CD4-positive, alpha-beta T cell treated with Interleukin-6 at 100 ng/mL for 8 hours (primary cell): Measurements from ENCODE around the gene ANXA9.

Experiments used
- DNase-seq: peaks from one replicate; pipeline ENCODE4 v3.0.0-alpha.2; 2020; ENCODE audit warnings: mixed read lengths, low spot score

Gene ANXA9

DNA sequence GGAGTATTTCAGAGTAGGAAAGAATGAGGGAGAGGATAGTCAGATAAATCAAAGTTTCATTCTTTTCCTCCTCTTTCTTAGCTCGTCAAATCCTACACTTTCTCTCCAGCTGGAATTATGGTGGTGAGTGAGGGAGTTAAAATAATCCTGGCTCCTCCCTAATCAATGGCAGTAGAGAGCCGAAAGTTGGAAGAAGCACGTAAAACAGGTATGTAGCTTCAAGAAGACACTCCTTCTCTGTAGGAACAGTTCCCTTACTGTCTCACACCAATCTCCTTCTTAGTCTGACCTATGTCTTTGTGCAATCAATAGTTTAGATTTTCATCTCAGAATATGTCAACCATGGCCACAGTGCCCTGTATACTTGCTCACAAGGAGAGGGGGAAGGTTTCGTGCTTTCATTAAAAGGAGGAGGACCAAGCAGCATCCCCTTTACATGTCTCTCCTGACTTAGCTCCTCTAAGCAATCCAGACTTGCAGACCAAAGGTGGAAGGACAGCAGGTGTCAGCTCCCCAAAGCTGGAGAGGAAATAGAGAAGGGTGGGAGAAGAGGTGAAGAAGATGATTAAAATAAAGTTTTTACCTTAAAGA is 23.7 kb downstream of the ANXA9 start:
- DNase-seq = no peak

DNA sequence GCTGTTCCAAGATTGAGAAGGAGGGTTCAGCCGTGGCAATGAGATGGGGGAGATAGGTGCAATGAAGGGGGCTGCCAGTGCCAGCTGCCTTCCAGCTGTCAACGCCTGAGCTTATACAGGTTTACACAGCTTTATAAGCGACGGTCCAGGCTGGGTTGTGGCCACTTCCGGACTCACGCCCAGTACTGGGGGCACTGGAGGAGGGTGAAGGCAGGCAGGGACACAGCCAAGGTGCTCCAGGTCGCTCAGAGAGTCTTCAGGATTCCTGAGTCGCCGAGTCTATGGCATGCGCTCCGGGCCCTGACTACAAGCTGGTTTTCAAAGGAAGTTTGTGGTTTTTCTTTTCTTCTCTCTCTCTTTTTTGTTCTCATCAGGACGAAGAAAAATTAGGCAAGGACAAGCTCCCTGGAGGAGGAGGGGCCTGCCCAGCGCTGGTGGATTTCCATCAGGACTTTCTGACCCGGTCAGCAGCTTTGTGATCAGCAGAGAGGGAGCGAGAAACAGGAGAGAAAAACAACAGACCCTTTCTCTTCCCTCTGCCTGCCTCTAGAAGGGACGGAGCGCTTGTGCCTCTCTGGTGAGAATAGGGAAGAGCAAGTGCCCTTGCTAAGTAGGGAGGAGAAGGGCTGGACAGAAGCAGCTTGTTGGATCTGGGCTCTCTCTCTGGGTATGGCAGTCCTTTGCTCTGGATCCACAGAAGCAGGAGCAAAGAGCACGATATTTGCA is 24.4 kb downstream of the ANXA9 start, which contains the start of gene MINDY1:
TSS of gene MINDY1 (minus strand) at position 576 of the 726 bp plus-strand sequence. CDS start 4,285 bp downstream, outside the sequence.
- DNase-seq = peak; percentile 34

DNA sequence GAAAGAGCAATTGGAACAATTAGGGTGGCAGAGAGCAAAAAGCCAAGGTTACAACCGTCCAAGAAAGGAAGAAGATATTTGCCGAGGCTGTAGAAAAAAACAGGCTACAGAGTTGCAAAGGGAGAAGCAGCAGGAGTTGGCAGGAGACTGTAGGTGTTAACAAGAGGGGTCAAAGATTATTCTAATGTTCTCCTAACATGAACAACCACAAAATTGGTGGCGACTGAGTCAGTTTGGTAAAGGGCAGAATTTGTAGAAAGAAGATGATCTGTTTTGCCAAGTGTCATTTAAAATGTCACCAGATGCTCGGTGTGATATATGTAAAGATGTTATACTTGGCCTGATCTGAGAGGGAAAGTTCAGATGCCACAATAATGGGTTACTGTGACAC is 25.8 kb downstream of the ANXA9 start:
- no peak for DNase-seq

DNA sequence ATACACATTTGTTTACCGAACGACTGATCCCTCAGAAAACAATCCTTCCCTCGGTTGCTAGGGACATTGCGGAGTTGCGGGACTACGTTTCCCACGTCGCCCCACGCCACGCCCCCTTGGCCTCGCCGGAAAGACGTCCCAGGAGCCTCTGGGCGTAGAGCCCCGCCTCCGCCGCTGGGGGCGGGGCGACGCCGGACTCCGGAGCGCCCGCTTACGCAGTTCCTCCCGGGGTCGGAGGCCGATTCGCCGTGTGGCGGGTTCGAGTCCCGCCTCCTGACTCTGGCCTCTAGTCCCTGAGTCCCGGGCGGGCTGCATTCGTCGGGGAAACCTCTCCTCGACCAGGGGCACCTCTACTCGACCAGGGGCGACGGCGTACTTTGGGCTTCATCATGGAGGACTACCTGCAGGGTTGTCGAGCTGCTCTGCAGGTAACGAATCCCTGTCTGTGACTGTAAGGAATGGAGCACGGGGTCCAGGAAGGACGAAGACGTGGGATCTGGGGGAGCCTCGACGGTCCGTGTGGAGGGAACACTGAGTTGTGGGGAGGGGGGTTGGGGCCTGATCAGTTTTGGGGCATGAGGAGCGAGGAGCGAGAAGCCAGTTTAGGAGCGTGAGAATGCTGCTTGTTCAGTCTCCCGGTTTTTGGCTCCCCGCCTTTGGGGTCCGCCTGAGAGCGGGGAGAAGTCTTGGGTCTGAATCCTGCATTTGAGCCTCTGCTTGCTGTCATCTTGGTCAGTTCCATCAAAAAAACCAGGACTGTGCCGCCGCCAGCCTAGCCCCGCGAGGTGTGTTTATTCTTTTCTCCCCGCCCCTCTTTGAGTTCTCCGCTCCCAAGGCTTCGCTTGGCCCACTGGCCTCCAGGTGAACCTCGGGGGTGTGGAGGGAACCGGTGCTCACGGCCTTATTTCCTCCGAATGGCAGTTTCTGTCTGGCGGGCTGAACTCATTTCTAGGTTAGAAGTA is 26.4 kb downstream of the ANXA9 start, which contains the start of gene PRUNE1:
TSS of gene PRUNE1 (plus strand) at position 206 of the 962 bp plus-strand sequence. CDS start at position 390, 184 bp downstream.
- peak; percentile 94 for DNase-seq

DNA sequence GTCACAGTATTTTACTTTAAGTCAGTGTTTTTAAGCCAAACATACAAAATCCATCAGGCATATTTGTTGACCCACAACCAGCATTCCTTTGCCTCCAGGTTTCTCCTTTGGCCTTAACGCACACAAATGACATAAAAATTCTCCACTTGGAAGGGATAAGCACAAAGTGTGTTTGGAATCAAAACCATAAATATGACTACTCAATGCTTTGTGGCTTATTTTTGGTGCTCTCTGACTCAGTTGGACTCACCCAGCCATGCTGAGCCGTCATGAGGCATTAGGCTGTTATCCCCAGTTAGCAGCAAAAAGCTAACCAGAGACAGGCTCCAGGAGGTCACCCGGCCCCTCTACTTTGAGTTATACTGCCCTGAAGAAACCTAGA is 27.1 kb downstream of the ANXA9 start:
- no peak for DNase-seq

DNA sequence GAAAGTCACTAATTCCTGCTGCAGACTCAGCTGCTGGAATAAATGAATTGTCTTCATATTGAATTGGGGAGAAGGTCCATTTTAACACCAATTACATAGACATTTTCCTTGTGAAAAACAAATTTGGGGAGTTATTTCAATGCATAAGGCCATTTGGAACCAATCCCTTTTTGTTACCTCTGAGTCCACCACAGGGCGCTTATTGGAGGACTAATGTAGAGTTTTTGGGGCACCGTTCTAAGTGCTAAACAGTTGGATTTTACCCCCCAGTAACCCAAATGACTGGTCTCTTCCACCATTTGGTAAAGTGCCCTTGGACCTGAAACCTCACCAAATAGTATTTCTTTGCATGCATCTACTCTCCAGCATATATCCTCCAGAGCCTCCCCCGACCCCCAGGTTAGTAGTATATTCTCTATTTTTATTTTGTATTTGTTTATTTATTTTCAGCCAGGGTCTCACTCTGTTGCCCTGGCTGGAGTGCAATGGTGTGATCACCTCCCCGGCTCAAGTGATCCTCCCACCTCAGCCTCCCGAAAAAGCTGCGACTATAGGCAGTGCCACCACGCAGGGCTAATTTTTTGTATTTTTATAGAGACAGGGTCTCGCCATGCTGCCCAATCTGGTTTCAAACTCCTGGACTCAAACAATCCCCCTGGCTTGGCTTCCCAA is 27.7 kb downstream of the ANXA9 start:
- DNase-seq = no peak

DNA sequence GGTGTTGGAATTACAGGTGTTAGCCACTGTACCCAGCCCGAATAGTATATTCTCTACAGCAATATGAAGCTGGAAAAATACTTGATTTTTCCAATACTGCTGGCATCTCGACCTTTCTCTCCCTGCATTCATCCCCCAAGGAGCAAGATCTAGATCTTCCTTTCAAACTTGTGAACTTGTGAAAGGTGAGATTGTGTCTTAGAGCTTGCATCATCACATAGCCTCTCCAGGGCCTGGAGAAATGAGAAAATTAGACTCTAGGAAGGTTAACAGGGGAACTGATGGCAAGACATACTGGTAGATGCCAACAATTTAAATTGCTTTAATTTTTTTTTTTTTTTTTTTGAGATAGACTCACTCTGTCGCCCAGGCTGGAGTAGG is 28.2 kb downstream of the ANXA9 start:
- no peak for DNase-seq

DNA sequence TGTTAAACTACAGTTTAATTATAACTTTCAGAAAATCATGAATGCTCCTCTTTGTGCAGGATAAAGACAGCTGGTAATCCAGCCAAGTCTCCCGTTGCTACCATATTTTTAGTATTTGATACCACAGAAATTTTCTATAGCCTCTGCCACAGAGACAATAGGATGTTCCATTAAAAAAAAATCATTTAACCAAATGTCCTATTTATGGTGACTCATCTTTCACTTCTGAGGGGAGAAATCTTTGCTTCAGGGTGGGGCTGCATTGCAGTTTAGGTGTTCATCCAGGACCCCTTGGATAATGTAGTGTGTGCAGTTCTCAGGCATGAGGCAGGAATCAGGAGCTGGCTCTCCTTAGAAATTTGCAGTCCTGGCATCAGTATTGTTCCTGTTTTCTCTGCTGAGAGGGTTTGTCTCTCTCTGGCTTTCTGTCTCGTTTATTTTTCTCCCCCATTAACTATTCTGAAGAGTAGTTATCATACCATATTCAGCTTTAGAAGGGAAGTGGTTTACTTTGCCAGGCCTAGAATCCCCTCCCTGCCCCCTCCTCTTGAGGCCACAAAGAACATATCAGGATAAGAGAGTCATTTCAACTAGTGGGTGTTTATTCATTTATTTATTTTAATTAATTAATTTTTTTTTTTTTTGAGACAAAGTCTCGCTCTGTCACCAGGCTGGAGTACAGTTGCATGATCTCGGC is 29.2 kb downstream of the ANXA9 start:
- no peak for DNase-seq

DNA sequence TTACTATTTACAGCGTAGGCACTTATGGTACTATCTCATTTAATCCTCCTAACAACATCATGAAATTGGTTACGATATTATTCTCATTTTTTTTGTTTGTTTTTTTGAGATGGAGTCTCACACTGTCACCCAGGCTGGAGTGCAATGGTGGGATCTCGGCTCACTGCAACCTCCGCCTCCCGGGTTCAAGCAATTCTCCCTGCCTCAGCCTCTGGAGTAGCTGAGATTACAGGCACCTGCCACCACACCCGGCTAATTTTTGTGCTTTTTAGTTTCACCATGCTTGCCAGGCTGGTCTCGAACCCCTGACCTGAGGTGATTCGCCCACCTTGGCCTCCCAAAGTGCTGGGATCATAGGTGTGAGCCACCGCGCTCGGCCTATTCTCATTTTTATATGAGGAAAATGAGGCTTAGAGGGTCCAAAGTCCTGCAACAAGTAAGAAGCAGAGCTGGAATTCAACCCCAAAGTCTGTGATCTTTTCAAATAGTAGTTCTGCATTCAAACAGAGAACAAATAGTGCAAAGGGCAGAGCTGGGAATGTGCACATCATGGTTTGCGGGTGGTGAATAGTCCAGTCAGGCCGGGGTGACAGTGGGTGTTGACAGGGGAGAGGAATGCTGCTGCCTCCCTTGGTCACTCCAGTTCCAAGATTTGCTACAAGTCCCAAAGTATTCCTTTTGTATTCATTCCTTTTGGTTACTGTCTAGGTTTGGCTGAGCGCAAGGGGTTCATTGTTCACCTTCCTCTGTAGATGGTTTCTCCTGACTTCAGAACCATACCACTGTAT is 30.8 kb downstream of the ANXA9 start:
- DNase-seq = no peak

DNA sequence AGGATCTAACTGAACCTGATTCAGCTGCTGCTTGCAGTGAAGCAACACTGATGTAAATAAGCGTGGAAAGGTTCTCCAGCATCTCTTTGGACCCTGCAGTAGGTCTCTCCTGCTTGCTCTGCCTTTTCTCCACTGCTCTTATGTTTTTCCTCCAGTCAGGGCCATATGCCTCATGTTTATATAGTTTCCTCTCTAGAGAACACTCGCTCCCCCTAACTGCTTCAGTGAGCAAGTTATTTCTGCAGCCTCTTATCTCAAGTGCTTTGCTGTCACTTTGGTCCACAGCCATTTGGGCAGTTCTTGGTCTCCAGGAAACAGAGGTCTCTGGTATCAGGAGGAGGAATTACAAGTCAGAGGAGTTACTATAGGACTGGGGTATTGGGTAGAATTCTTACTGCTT is 31.4 kb downstream of the ANXA9 start:
- no peak for DNase-seq

DNA sequence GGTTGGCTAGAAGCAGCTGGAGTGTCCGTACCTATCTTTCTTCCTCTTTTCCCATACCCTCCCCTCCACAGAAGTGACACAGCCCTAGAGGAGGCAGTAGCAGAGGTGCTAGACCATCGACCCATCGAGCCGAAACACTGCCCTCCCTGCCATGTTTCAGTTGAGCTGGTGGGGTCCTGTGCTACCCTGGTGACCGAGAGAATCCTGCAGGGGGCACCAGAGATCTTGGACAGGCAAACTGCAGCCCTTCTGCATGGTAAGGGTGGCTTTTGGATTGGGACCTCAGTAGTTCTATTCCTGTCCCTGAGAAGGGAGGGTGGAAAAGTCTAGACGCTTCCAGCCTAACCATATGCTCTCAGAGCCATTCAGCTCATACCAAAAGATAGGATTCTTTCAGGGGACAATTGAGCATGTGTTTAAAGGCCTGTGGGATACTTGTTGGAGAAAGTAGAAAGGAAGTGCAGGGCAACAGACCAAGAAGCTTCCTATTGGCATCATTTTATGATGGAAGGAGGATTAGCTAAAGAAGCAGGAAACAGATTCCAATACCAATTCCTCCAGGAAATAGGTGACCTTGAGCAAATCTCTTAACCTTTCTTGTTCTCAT is 42.6 kb downstream of the ANXA9 start:
- peak; percentile 88 for DNase-seq

DNA sequence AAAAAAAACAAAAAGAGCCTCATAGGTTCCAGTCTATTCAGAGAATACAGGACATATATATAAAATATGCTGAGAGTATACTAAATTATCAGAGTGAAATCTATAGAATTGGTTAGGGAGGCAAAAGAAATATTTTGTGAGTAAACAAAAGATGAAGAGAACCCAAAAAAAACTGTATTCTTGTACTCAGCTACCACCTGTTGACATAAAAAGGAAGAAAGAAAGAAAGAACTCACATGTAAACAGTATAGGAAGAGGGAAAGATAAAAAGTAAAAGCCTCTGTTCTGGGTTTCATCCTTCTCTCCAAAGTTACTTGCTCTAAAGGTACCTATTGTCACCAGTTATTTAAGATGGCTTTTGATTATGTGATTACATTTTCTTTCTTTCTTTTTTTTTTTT is 44.4 kb downstream of the ANXA9 start:
- no peak for DNase-seq

DNA sequence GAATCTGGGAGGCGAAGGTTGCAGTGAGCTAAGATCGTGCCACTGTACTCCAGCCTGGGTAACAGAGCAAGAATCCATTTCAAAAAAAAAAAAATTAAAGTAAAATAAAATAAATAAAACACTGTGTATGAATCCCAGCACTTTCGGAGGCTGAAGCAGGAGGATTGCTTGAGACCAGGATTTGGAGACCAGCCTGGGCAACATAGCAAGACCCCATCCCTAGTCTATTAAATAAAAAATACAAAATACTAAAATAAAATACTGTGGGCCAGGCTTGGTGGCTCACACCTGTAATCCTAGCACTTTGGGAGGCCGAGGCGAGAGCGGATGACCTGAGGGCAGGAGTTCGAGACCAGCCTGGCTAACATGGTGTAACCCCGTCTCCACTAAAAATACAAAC is 50.1 kb downstream of the ANXA9 start:
- no peak for DNase-seq

DNA sequence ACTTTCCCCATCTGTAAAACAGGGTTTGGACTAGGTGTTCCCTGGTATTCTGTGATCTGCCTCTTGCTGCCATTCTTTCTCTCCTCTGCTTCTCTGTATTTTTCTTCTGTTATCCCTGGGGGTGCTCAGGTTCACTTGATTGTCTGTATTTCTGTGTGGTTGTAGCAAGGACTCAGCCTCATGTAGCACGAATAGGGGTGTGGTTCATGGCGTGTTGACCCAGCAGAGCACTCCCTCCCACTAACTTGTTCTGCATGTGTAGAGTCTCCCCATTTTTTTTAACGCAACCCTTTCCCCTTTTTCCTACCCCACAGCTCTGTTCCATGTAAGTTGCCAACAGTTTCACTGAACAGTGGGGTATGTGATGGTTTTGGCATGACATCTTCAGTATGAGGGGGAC is 53.1 kb downstream of the ANXA9 start:
- DNase-seq = no peak

DNA sequence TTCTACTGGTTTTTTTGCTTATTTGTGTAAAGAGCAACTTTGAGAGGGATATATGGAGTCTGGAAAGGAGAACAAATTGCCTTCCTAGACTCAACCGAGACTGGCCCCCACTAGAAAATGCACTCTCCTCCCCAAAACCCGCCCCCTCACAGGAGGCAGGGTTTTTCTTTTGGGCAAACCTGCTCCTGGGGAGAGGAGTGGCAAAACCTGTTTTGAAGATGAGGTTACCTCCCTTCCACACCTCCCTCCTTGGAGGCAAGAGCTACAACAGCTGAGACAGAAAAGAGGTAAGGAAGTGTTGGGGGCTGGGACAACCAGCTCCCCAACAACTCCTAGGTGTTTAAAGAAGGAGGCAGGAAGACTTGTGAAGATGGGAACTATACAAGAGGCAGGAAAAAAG is 54.3 kb downstream of the ANXA9 start, which contains the start of gene BNIPL:
TSS of gene BNIPL (plus strand) at position 231 of the 400 bp plus-strand sequence. CDS start at position 371, 140 bp downstream.
- DNase-seq = no peak

DNA sequence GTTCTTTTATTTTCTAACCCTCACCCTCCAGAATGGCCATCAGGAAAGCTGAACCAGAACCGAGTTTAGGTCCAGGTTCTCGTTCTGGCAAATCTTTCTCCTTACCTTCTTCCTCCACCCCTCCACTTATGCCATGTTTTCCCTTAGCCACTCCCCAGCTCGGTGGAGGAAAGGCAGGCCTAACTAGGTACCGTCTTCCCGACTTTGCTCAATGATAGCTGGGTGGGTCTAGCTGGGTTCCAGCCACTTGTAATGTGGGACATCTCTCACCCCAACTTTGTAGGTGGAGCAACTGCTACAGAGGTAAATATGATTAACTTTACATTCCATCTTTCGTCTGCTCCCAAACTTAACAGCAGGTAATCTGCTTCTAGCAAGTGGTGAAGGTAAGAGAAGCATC is 54.9 kb downstream of the ANXA9 start:
- no peak for DNase-seq

DNA sequence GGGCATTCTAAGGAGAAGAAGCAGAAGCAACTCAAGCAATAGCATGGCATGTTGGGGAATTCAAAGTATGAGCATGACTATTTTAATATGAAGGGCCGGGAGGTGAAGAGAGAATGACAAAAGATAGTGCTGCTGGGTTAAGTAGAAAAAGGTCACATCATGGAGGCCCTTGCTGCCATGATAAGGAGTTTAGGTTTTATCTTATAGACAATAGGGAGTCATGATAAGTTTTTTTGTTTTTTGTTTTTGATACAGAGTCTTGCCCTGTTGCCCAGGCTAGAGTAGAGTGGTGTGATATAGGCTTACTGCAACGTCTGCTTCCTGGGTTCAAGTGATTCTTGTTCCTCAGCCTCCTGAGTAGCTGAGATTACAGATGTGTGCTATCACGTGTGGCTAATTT is 57.4 kb downstream of the ANXA9 start:
- DNase-seq = no peak

DNA sequence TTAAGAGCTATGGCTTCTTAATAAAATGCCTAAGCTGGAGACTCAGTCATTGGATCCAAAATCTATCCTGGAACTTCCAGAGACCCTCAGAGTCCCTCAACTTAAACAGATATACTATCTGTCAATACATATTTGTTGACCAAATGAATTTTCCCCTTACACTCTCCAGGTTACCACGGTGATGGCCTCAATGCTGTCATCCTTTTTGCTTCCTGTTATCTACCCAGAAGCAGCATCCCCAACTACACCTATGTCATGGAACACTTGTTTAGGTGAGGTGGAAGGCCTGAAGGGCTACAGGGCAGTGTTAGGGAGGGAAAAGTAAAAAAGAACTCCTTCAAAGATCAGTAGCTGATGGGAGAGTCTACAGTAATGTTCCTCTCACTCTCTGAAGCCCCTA is 61.1 kb downstream of the ANXA9 start:
- DNase-seq = no peak
